ENCODE results near the gene MCAT. TPM values are rescaled to one million over a fixed set of nuclear protein-coding genes. Genes with fewer than 3 reads are reported as not detected.
"Not testable (repeated sequence)": the region's sequence is repeated elsewhere in the genome, so short reads cannot be mapped to it uniquely, and the experiment has no call there.

Gene MCAT
- total RNA-seq, 2 experiments from 2014 or later = 8.5 to 8.8 TPM

DNA sequence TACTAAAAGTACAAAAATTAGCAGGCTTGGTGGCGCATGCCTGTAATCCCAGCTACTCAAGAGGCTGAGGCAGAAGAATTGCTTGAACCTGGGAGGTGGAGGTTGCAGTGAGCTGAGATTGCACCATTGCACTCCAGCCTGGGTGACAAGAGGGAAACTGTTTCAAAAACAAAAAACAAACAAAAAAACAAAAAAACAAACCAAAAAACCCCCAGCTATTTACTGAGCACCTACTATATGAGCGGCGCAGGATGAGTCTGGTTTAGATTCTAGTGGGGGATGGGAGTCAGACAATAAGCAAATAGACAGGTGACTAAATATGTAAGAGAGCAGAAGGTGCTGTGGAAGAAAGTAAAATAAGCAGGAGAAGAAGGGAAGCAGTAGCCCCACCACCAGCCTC, 38.2 kb downstream of the MCAT start:
- H3K9me3 Mint-ChIP-seq; H3K27ac Mint-ChIP-seq; DNase-seq; POLR2A ChIA-PET; H3K4me3 Mint-ChIP-seq; H3K27me3 Mint-ChIP-seq; H3K36me3 Mint-ChIP-seq (ENCODE audit: low read depth): not testable (repeated sequence)
- H3K4me1 Mint-ChIP-seq = peaks cover 17% of the 10 kb centered on the region
- CTCF ChIA-PET = interaction anchor here (1.4 to 2.3 kb wide), 2 partner anchors 15 to 82 kb away, joined by 4 read pairs; partner anchors contain the start of gene TTLL12

DNA sequence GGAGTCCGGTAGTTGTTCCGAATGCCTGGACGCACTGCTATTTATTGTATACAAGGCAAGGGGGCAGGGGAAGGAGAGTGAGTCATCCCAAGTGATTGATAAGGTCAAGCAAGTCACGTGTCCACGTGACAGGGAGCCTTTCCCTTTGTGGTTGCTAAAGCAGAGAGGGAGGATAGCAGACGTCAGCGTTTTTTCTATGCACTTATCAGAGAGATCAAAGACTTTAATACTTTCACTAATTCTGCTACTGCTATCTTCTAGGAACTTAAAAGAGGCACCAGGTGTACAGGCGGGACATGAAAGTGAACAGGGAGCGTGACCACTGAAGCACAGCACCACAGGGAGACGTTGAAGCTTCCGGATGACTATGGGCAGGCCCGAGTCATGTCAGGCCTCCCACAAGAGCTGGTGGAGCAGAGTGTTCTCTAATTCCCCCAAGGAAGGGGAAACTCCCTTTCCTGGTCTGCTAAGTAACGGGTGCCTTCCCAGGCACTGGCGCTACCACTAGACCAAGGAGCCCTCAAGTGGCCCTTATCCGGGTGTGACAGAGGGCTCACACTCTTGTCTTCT, 39.1 kb downstream of the MCAT start:
- POLR2A ChIA-PET; H3K36me3 Mint-ChIP-seq (ENCODE audit: low read depth); H3K27me3 Mint-ChIP-seq; H3K9me3 Mint-ChIP-seq; H3K4me3 Mint-ChIP-seq: not testable (repeated sequence)
- peak; percentile 34 for DNase-seq
- peak overlapping the region; percentile 3 for H3K27ac Mint-ChIP-seq
- CTCF ChIA-PET = interaction anchor here (1.4 kb wide), 1 partner anchor 83 kb away, joined by 4 read pairs; the partner anchor contains the start of gene TTLL12
- peaks cover 17% of the 10 kb centered on the region for H3K4me1 Mint-ChIP-seq

DNA sequence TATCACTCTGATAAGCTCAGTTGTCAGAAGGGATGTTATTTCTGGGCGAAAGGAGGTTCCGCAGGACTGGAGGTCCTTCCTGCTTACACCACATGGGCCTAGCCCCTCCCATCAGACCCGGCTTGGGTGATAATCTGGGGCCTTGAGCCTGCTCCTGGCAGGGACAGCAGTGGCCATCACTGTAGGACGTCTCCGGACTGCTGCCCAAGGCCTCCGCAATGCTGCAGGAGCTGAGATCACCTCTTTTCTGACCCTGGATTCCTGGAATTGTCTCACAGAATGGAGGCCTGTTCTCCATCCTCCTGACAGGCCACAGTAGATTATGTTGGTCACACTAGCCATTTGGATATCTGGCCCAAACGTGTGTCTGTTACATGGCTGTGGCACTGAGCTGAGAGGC, 41.9 kb downstream of the MCAT start:
- Mint-ChIP-seq H3K27ac (no peak overlapping the region), H3K36me3 (ENCODE audit: low read depth) (peaks cover 1% of the 10 kb centered on the region), H3K4me3 (no peak overlapping the region), H3K4me1 (peaks cover 15% of the 10 kb centered on the region), H3K9me3 (peaks cover 6% of the 10 kb centered on the region), H3K27me3 (no peaks in the 10 kb centered on the region)
- POLR2A ChIA-PET = no interaction called here
- no peak for DNase-seq
- CTCF ChIA-PET = interaction anchor here (0.6 kb wide), 1 partner anchor 45 kb away, joined by 4 read pairs; no protein-coding TSS in a partner anchor

DNA sequence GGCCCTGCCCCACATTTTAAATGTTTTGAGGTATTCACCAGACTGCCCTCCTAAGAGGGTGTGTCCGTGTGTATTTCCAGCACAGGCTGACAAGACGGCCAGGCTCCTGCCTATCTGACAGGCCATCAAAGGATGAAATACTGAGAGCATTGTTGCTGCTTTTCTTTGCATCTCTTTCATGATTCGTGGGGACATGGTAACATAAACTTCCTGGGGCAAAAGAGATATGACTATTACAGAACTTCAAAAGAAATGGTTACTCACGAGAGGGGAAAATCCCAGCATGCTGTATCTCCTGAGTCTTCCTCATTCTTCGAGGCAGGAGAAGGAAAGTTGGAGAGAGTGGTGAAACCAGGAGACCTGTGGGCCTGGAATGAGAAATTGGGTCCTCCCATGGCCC, 43.0 kb downstream of the MCAT start:
- CTCF ChIA-PET = no interaction called here
- Mint-ChIP-seq H3K4me3 (no peak overlapping the region), H3K36me3 (ENCODE audit: low read depth) (peaks cover 6% of the 10 kb centered on the region), H3K9me3 (peaks cover 12% of the 10 kb centered on the region), H3K27me3 (no peaks in the 10 kb centered on the region), H3K4me1 (peaks cover 14% of the 10 kb centered on the region), H3K27ac (no peak overlapping the region)
- DNase-seq = no peak
- POLR2A ChIA-PET = no interaction called here

DNA sequence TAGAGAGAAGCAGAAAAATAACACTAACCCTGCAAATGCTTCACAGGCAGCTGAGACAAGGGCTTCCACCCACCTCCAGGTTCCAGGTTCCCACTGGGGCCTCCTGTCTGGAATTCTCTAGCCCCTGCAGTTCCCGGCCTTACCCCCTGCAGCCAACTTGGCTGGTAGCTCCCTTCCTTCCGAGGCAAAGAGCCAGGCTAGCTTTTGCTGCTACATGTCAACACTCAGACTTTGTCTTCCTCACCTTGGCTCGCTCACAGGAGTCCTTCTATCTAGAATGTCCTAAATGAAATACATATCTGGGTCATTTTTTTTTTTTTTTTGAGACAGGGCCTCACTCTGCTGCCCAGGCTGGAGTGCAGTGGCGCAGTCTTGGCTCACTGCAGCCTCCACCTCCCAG, 44.1 kb downstream of the MCAT start:
- DNase-seq = no peak
- H3K36me3 Mint-ChIP-seq (ENCODE audit: low read depth) = peaks cover 6% of the 10 kb centered on the region
- peaks cover 9% of the 10 kb centered on the region for H3K4me1 Mint-ChIP-seq
- H3K4me3 Mint-ChIP-seq = no peak overlapping the region
- CTCF ChIA-PET = no interaction called here
- no peaks in the 10 kb centered on the region for H3K27me3 Mint-ChIP-seq
- POLR2A ChIA-PET = no interaction called here
- no peak overlapping the region for H3K27ac Mint-ChIP-seq
- peaks cover 12% of the 10 kb centered on the region for H3K9me3 Mint-ChIP-seq

DNA sequence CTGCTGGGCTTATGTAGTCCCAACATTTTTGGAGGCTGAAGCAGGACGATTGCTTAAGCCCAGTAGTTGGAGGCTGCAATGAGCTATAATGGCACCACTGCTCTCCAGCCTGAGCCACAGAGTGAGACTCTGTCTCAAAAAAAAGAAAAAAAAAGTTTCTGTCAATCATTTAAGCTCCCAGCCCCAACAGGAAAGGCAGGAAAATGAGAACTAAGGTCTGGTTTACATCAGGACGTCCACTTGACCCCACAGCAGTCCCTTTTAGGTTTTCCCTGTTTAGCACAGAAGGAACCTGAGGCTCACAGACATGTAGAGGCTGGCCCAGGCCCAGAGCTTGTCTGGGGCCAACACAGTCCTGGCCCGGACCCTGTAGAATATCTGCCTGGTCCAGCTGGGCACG, 44.8 kb downstream of the MCAT start:
- CTCF ChIA-PET = no interaction called here
- Mint-ChIP-seq H3K9me3 (peaks cover 12% of the 10 kb centered on the region), H3K27me3 (no peaks in the 10 kb centered on the region), H3K36me3 (ENCODE audit: low read depth) (peaks cover 6% of the 10 kb centered on the region), H3K27ac (no peak overlapping the region), H3K4me3 (no peak overlapping the region), H3K4me1 (peaks cover 4% of the 10 kb centered on the region)
- POLR2A ChIA-PET = no interaction called here
- DNase-seq = no peak

DNA sequence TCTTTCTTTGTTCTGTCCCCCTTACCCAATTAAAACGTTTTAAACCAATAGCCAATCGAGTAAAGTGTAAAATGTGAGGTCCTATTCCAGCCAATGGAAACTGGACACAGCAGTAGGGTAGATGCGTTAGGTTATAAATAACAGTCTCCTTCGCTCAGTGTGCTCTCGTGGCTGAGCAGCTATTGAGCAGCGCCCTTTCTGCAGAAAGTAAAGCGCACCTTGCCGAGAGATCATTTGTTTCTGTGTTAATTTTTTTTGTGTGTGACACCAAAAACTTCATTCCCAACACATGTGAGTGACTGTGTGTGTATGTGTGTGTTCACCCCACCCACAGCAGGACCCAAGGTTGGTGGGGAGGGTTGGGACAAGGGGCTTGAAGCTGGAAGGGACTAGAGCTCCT, 46.8 kb downstream of the MCAT start:
- H3K27ac Mint-ChIP-seq = no peak overlapping the region
- no peaks in the 10 kb centered on the region for H3K27me3 Mint-ChIP-seq
- CTCF ChIA-PET = no interaction called here
- peaks cover 12% of the 10 kb centered on the region for H3K9me3 Mint-ChIP-seq
- H3K4me1 Mint-ChIP-seq = peaks cover 4% of the 10 kb centered on the region
- no peak for DNase-seq
- H3K4me3 Mint-ChIP-seq = no peak overlapping the region
- POLR2A ChIA-PET = no interaction called here
- H3K36me3 Mint-ChIP-seq (ENCODE audit: low read depth) = peaks cover 6% of the 10 kb centered on the region

DNA sequence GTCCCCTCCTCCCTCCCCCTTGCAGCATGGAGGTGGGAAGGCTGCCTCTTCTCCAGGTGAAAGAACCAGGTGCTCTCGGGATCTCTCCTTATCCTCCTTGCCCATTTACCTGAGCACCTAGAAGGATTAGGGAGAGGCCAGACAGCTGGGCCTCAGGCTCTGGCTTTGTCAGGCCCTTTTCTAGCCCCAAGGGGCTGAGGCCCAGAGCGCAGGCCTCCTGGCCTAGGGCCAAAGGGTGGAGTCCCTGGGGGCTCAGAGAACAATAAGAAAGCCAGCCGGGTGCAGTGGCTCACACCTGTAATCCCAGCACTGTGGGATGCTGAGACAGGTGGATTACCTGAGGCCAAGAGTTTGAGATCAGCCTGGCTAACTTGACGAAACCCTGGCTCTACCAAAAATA, 48.6 kb downstream of the MCAT start:
- CTCF ChIA-PET = interaction anchor here (0.7 kb wide), 2 partner anchors 44 to 340 kb away, joined by 4 read pairs; no protein-coding TSS in a partner anchor
- Mint-ChIP-seq H3K27ac (no peak overlapping the region), H3K4me3 (no peak overlapping the region), H3K27me3 (no peaks in the 10 kb centered on the region), H3K9me3 (peaks cover 12% of the 10 kb centered on the region), H3K36me3 (ENCODE audit: low read depth) (peaks cover 6% of the 10 kb centered on the region), H3K4me1 (peaks cover 4% of the 10 kb centered on the region)
- DNase-seq = no peak
- POLR2A ChIA-PET = no interaction called here

DNA sequence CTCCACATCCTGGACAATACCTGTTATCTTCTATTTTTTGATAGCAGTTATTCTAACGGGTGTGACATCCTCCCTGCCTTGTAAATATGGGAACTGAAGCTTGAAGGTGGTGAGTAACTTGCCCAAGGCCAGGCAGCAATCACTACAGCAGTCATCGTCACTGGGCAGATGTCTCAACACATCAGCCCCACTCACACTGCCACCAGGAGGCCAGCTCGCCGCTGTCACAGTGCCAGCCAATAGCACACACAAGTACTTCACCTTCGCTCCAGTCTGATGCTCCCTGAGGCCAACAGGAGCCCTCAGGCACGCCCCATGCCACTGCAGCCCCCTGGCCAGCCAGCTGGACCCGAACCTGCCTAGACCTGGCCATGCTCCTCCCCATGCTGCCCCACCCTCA, 49.1 kb downstream of the MCAT start:
- H3K4me1 Mint-ChIP-seq = peaks cover 7% of the 10 kb centered on the region
- ChIA-PET CTCF (no interaction called here), POLR2A (no interaction called here)
- H3K36me3 Mint-ChIP-seq (ENCODE audit: low read depth) = peaks cover 6% of the 10 kb centered on the region
- no peaks in the 10 kb centered on the region for H3K27me3 Mint-ChIP-seq
- peaks cover 12% of the 10 kb centered on the region for H3K9me3 Mint-ChIP-seq
- no peak for DNase-seq
- H3K27ac Mint-ChIP-seq = no peak overlapping the region
- H3K4me3 Mint-ChIP-seq = no peak overlapping the region

DNA sequence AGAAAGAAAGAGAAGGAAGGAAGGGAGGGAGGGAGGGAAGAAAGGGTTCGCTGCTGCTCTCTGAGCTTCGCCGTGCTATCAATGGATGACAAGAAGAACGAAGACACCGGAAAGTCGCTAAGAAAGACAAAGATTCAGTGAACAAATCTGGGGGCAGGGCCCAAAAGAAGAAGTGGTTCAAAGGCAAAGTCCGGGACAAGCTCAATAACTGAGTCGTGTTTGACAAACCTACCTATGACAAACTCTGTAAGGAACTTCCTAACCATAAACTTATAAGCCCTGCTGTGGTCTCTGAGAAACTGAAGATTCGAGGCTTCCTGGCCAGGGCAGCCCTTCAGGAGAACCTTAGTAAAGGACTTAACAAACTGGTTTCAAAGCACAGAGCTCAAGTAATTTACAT, 51.1 kb downstream of the MCAT start:
- peaks cover 6% of the 10 kb centered on the region for H3K36me3 Mint-ChIP-seq (ENCODE audit: low read depth)
- peaks cover 13% of the 10 kb centered on the region for H3K4me1 Mint-ChIP-seq
- peaks cover 12% of the 10 kb centered on the region for H3K9me3 Mint-ChIP-seq
- no peak overlapping the region for H3K4me3 Mint-ChIP-seq
- no peak for DNase-seq
- ChIA-PET POLR2A (no interaction called here), CTCF (interaction anchor here (0.6 to 1.5 kb wide), 5 partner anchors 10 to 468 kb away, joined by 3 to 6 read pairs (median 3); partner anchors contain the start of gene ARFGAP3)
- H3K27ac Mint-ChIP-seq = no peak overlapping the region
- H3K27me3 Mint-ChIP-seq = no peaks in the 10 kb centered on the region

DNA sequence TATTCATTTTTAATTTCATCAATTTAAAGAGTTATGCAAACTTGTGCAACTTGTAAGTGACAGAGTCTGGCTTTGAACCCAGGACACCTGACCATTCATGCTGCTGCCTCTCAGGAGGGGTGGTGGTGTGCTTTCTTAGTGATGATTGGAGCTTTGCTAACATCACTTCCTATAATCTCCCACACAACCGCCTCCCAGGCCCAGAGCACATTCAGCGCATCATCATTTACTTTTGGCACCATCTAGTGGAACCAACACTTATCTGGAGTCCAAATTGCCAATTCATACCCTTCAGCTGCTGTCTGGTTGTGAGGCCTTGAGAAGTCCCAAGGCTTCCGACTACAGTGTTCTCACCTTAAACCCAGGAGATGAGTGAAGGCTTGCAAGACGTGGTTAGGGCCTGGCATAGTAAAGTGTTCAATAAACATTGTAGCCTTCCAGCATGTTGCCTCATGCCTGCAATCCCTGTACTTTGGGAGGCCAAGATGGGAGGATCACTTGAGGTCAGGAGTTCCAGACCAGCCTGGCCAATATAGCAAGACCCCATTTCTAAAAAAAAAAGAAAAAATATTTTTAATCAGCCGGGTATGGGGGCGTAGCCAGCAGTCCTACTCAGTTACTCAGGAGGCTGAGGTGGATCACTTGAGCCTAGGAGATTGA, 52.9 kb downstream of the MCAT start:
- Mint-ChIP-seq H3K4me3 (peak overlapping the region; percentile 55), H3K27ac (peak overlapping the region; percentile 62), H3K4me1 (peaks cover 27% of the 10 kb centered on the region), H3K9me3 (no peaks in the 10 kb centered on the region), H3K27me3 (no peaks in the 10 kb centered on the region), H3K36me3 (ENCODE audit: low read depth) (peaks cover 10% of the 10 kb centered on the region)
- DNase-seq = peak; percentile 63
- ChIA-PET CTCF (interaction anchor here (0.6 to 1.1 kb wide), 7 partner anchors 16 to 469 kb away, joined by 3 to 11 read pairs (median 4); no protein-coding TSS in a partner anchor), POLR2A (interaction anchor here (0.7 to 1.1 kb wide), 3 partner anchors 76 to 475 kb away, joined by 3 to 10 read pairs (median 3); partner anchors contain the start of gene POLDIP3)

DNA sequence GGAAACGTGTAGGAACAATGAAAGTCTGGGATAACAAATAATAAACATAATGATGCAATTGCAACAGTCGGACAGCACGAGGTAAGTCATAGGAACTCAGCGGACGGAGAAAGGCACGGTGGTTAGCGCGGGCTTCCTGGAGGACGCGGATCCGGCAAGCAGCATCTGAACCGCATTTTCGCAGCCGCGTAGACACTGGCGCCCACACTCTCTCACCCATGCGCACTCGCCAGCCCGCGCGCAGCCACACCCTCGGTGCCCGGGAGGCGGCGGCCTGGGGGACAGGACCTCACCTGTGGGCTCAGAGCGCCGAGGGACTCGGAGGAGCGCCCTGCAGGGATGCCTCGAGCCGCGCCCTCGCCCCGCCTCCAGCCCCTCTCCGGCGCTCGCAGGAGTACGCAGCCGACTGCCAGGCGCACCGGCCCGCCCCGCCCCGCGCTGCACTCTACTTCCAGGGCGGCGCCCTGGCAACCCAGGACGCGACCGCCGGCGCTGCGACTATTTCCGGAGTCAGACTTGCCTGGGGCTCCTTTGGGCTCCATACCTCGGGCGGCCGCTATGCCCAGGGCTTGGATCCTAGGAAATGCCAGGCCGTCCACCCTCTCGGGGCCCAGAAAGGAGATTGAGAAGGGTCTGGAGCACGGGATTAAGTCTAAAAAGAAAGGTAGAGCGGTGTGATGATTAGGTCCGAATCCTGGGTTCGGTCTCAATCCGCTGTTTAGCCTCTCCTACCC, 54.0 kb downstream of the MCAT start, which contains the start of gene TTLL1:
Gene TTLL1 (minus strand): TSS at position 408 of the 734 bp plus-strand sequence. CDS start 13,805 bp downstream, outside the sequence.
- ChIA-PET POLR2A (no interaction called here), CTCF (no interaction called here)
- peak within 1 kb of the TSS; percentile 99 for H3K27ac Mint-ChIP-seq
- no peaks in the 10 kb centered on the region for H3K9me3 Mint-ChIP-seq
- H3K4me1 Mint-ChIP-seq = peaks cover 27% of the 10 kb centered on the region
- H3K27me3 Mint-ChIP-seq = no peaks in the 10 kb centered on the region
- H3K4me3 Mint-ChIP-seq = peak within 1 kb of the TSS; percentile 98
- H3K36me3 Mint-ChIP-seq (ENCODE audit: low read depth) = peaks cover 10% of the 10 kb centered on the region
- peak; percentile 93 for DNase-seq

DNA sequence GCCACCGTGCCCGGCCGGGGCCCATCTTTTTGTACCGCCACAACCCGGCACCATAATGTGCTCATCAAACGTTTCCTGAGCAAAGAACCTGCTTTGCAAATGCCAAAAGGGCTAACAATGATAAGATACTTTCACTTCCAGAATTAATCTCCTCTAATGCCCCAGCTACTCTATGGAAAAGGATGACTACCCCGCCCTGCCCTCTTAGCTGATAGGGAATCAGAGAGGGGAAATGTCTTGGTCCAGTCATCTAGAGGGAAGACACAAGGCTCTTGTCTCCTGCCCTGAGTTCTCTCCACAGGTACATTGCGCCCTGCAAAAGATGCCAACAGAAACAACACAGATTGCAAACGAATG, 54.6 kb downstream of the MCAT start:
- Mint-ChIP-seq H3K36me3 (ENCODE audit: low read depth) (peaks cover 10% of the 10 kb centered on the region), H3K27ac (peak overlapping the region; percentile 99), H3K27me3 (no peaks in the 10 kb centered on the region), H3K9me3 (no peaks in the 10 kb centered on the region), H3K4me1 (peaks cover 27% of the 10 kb centered on the region), H3K4me3 (peak overlapping the region; percentile 98)
- ChIA-PET CTCF (no interaction called here), POLR2A (no interaction called here)
- DNase-seq = no peak
